Pancreas (tissue), 10 donors: ENCODE measurements around the gene HSPA12A. TPM values are rescaled to one million over a fixed set of nuclear protein-coding genes. Genes with fewer than 3 reads are reported as not detected.

ENCODE experiments used
- ATAC-seq, 4 donors: fragments of 200-7000 bp; cut with Tn5 transposase; one replicate each; pipeline versions ENCODE4 v1.8.0 to v1.9.1; 2020; ENCODE audit warnings: mild to moderate bottlenecking in 4 of 4, moderate library complexity in 4 of 4
- DNase-seq, 6 donors: peaks; one replicate each; pipeline ENCODE4 v3.0.0-alpha.2; 2020
- FAIRE-seq: peaks from 2 replicates; lab custom pipeline; 2012; peaks lifted over from hg19 to GRCh38; lab: Jason Lieb, UNC
- H3K27ac ChIP-seq, 4 donors: fragments of 200-600 bp; sonication (generic); 1 replicate in 3 of 4; 2 replicates in 1 of 4; pipeline versions ENCODE4 v1.5.0 to v1.8.0; 2020
- H3K27me3 ChIP-seq, 4 donors: fragments of 200-600 bp; one replicate each; pipeline ENCODE4 v1.8.0; 2021
- H3K36me3 ChIP-seq, 3 donors: fragments of 200-600 bp; sonication (generic) in 1 of 3; one replicate each; pipeline versions ENCODE4 v1.5.0 to v1.8.0; 2020 to 2021
- H3K4me1 ChIP-seq, 3 donors: fragments of 200-600 bp; one replicate each; pipeline ENCODE4 v1.8.0; 2021
- H3K4me3 ChIP-seq, 4 donors: fragments of 200-600 bp; sonication (generic) in 2 of 4; one replicate each; pipeline versions ENCODE4 v1.5.0 to v1.8.0; 2020 to 2021
- H3K9me3 ChIP-seq, 4 donors: fragments of 200-600 bp; one replicate each; pipeline ENCODE4 v1.8.0; 2021
- WGBS, 2 donors: extraction: QIAGEN DNeasy Blood & Tissue Kit; methylation state at CpG; one replicate each; pipeline ENCODE4 v1.1.7; 2013; 5-methylcytosine and 5-hydroxymethylcytosine counted together
- intact Hi-C, 3 donors: fragments of 100-400 bp; cut with DNase I; formaldehyde crosslinking; loops; one replicate each; pipeline versions ENCODE4 v1.11.1 to v1.14.2; 2022
- polyA plus RNA-seq, 2 donors: library from polyadenylated mRNA; stranded (reverse); fragments of 200-250 nt; gene quantifications; one replicate each; pipeline ENCODE4 v1.2.3, GENCODE V29; 2013
- total RNA-seq, 6 donors: library from RNA; stranded (reverse); fragmentation: NEBNext Ultra II Directional in 4 of 6; extraction: Animal tissue kit (Norgen Biotek cat#: 25700) in 4 of 6; gene quantifications; one replicate each; pipeline versions ENCODE4 v1.2.1 to v1.2.4, GENCODE V29; 2021 to 2023
- TF ChIP-seq, protein P1 (sequence below), 4 donors: fragments of 200-600 bp; sonication (generic) in 3 of 4; IDR thresholded peaks; one replicate each; pipeline versions ENCODE4 v1.5.0 to v1.8.0; 2021; ENCODE audit warnings: antibody characterized with exemption in 4 of 4
- donor health status: healthy with polysubstance abuse.
- donor health status: DM: no; HTN: no; CAD: no; lungs with moderate emphysema.
- donor health status: DM: no; HTN: no; CAD: no.
- donor health status: control.
- donor health status: control.
- donor health status: Bipolar disorder and iron deficiency.
- donor health status: DM: yes; HTN: yes; CAD: no.
- donor health status: DM: no; HTN: no; CAD: no.
- donor health status: DM: no; HTN: no; CAD: no.
- donor health status: DM: yes; HTN: yes; CAD: no.

HSPA12A gene
- total and polyA plus RNA-seq, 8 donors: 2.7 to 8.2 (median 4.0) TPM

DNA sequence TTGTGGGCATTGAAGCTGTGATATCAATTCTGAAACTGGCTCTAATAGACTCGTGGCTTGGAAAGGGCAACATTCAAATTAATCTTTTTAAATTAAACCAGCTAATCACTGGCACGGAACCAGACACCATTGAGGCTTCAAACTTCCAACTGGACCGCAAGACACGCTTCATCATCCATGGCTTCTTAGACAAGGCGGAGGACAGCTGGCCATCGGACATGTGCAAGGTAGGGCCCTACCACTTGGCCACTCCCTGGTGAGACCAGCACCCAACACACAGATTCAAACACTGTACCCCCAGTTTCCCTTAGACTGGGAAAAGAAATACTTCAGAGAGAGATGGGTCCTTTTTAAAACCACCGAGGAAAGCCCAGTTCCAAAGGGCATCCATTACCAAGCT is 116.5 kb downstream of the HSPA12A start:
- Histone ChIP-seq H3K9me3 (no peaks in the 10 kb centered on the region), H3K4me3 (peak overlapping the region in 3 of 4 donors; percentile 43 to 77 (median 55)), H3K4me1 (no peaks in the 10 kb centered on the region), H3K27ac (peak overlapping the region; percentile 42 to 93 (median 88)), H3K27me3 (no peaks in the 10 kb centered on the region), H3K36me3 (peaks cover 0 to 81% (median 14%) of the 10 kb centered on the region in 3 donors)
- FAIRE-seq (no peak), DNase-seq (peak in 2 of 6 donors; percentile 29 to 40), ATAC-seq (no peak)
- TF ChIP-seq, protein P1, sequence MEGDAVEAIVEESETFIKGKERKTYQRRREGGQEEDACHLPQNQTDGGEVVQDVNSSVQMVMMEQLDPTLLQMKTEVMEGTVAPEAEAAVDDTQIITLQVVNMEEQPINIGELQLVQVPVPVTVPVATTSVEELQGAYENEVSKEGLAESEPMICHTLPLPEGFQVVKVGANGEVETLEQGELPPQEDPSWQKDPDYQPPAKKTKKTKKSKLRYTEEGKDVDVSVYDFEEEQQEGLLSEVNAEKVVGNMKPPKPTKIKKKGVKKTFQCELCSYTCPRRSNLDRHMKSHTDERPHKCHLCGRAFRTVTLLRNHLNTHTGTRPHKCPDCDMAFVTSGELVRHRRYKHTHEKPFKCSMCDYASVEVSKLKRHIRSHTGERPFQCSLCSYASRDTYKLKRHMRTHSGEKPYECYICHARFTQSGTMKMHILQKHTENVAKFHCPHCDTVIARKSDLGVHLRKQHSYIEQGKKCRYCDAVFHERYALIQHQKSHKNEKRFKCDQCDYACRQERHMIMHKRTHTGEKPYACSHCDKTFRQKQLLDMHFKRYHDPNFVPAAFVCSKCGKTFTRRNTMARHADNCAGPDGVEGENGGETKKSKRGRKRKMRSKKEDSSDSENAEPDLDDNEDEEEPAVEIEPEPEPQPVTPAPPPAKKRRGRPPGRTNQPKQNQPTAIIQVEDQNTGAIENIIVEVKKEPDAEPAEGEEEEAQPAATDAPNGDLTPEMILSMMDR (IDR thresholded peaks at IDR 0.05): no peak
- intact Hi-C loops: no loop called here
- 44 to 46% methylated on average over 7 of the region's 7 CpGs for WGBS, 2 donors

DNA sequence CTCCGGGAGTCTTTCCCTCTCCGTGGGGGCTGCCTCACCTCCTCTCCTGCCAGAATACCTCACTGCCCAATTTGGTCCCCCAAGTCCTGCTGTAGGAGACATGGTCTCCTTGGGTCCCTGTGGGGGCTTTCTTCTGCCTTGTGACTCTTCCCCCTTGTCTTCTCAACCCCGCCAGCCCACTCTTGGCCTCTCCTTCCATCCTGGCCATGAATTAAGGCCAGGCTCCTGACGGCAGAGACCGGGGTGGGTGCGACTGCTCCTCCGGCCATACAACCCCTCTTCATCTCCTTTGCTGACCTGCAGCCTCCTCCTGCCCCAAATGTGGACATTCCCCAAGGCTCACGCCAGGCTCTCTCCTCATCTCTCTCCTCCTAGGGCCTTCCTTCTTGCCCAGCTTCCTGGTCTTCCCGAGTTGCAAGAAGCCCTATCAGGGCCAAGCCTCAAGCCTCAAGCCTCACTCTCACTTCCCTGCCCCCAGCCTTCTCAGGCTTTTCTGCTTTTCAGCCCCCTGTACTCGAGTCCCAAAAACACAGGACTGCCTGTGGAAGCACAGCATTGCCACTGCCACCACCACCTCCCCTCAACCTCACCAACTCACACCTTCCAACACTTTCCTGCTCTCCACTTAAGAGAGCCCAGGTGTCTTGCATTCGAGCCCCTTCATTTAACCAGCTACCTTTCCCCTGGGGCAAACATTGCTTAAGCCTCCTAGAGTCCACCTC is 120.3 kb downstream of the HSPA12A start:
- 32 to 48% methylated on average over 11 of the region's 11 CpGs for WGBS, 2 donors
- Histone ChIP-seq H3K9me3 (no peaks in the 10 kb centered on the region), H3K4me3 (peak overlapping the region; percentile 31 to 77 (median 49)), H3K36me3 (peaks cover 0 to 51% (median 10%) of the 10 kb centered on the region in 3 donors), H3K27ac (peak overlapping the region; percentile 84 to 93 (median 92)), H3K4me1 (peaks cover 0 to 24% (median 4%) of the 10 kb centered on the region in 3 donors), H3K27me3 (no peaks in the 10 kb centered on the region)
- DNase-seq (peak in 4 of 6 donors; percentile 26 to 72 (median 52)), FAIRE-seq (no peak), ATAC-seq (peak in 2 of 4 donors; percentile 0 to 1)
- TF ChIP-seq, protein P1 (IDR thresholded peaks at IDR 0.05): no peak
- intact Hi-C loops: no loop called here

DNA sequence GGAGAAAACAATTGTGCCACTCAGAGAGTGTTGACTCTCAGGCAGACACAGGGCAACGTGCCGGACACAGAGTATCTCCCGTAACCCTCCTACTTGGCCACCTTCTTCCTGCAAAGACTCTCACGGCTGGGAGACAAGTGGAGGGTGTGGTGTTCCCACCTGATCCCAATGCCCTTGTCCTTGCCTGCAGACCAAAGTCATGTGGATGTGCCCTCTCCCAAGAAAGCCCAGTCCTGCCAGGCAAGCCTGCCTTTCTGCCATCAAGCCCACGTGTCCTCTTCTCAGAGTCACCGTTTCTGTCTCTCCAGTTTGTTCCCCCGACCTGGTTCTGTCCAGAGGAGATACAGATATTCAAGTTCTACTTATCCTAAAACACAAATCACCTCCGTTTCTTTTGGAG is 120.9 kb downstream of the HSPA12A start:
- Histone ChIP-seq H3K9me3 (no peaks in the 10 kb centered on the region), H3K27me3 (no peaks in the 10 kb centered on the region), H3K27ac (peak overlapping the region; percentile 84 to 93 (median 92)), H3K4me1 (peaks cover 0 to 24% (median 4%) of the 10 kb centered on the region in 3 donors), H3K36me3 (peaks cover 0 to 45% (median 6%) of the 10 kb centered on the region in 3 donors), H3K4me3 (peak overlapping the region; percentile 31 to 77 (median 49))
- DNase-seq: peak in 4 of 6 donors; percentile 34 to 57 (median 49)
- WGBS, 2 donors: 31 to 38% methylated on average over 8 of the region's 8 CpGs
- ATAC-seq: peak in 3 of 4 donors; percentile 1 to 7 (median 3)
- TF ChIP-seq, protein P1 (IDR thresholded peaks at IDR 0.05): no peak
- intact Hi-C loops: no loop called here
- no peak for FAIRE-seq

Other genes with a start within 250 kb of the HSPA12A start
- gene PNLIP, start 196.6 kb downstream of the HSPA12A start, total RNA-seq: over 10,000 TPM in 4 of 6 donors, 1,000 to 10,000 TPM in 2; 6,750 to 39,320 (median 11,574) TPM
- gene PNLIP, start 196.6 kb downstream of the HSPA12A start, polyA plus RNA-seq: 1,000 to 10,000 TPM; 1,789 to 4,189 TPM
- gene PNLIPRP1, start 151.6 kb downstream of the HSPA12A start, total RNA-seq: 1,000 to 10,000 TPM; 4,088 to 8,927 (median 4,675) TPM
- gene PNLIPRP1, start 151.6 kb downstream of the HSPA12A start, polyA plus RNA-seq: 1,000 to 10,000 TPM; 3,212 to 6,957 TPM
- 1,000 to 10,000 TPM in 5 of 6 donors, 100 to 1,000 TPM in 1; 455 to 7,545 (median 2,236) TPM for gene PNLIPRP2, start 121.6 kb downstream of the HSPA12A start, total RNA-seq
- 1,000 to 10,000 TPM; 1,594 to 2,679 TPM for gene PNLIPRP2, start 121.6 kb downstream of the HSPA12A start, polyA plus RNA-seq
- gene ENO4, start 106.9 kb upstream of the HSPA12A start, total RNA-seq: under 1 TPM; 0.20 to 0.71 (median 0.23) TPM
- under 1 TPM; 0.15 to 0.33 TPM for gene ENO4, start 106.9 kb upstream of the HSPA12A start, polyA plus RNA-seq